Caco-2 (cell line): ENCODE results near the gene MYO15B. TPM values are rescaled to one million over a fixed set of nuclear protein-coding genes. Genes with fewer than 3 reads are reported as not detected.

Source experiments
- BruUV-seq: library from RNA; stranded (reverse); fragments of 400-500 nt; replicated peaks from 2 replicates; lab custom pipeline; 2021; lab: Mats Ljungman, UMichigan
- CTCF ChIA-PET: fragments of 300-600 bp; sonication (Branson Sonifier 250); formaldehyde crosslinking; loops from one replicate; lab custom pipeline; 2022; ENCODE audit warnings: antibody characterized with exemption; lab: Charles Lee
- POLR2A ChIA-PET: fragments of 300-600 bp; sonication (Branson Sonifier 250); formaldehyde crosslinking; loops from one replicate; lab custom pipeline; 2022; ENCODE audit warnings: antibody characterized with exemption; lab: Charles Lee
- DNase-seq, 2 experiments: peaks; one replicate each; pipeline versions ENCODE4 v3.0.0 to v3.0.0-alpha.2; 2020 to 2022
- H3K27me3 ChIP-seq: replicated peaks from 2 replicates; pipeline ENCODE4 v1.6.0; 2011; ENCODE audit warnings: low read length; ENCODE audit not compliant: control insufficient read depth, insufficient read depth
- H3K36me3 ChIP-seq: 2 replicates; pipeline ENCODE4 v1.5.1; 2011; ENCODE audit warnings: low read length; ENCODE audit not compliant: control insufficient read depth, insufficient read depth
- H3K4me1 ChIP-seq: fragments of 250-450 bp; sonication (Bioruptor Pico); 2 replicates; pipeline ENCODE4 v1.5.1; 2020; ENCODE audit warnings: mild to moderate bottlenecking
- H3K4me3 ChIP-seq: 2 replicates; pipeline ENCODE4 v1.5.1; 2011; ENCODE audit warnings: low read depth, mild to moderate bottlenecking, control low read depth, low read length
- H3K9me3 ChIP-seq: fragments of 250-450 bp; sonication (Bioruptor Pico); 2 replicates; pipeline ENCODE4 v1.5.1; 2020; ENCODE audit warnings: mild to moderate bottlenecking, moderate library complexity
- H3K27ac Mint-ChIP-seq: one replicate; pipeline ENCODE4 v1.8.0; 2022; ENCODE audit warnings: mixed read lengths; ENCODE audit not compliant: unreplicated experiment
- H3K27me3 Mint-ChIP-seq: one replicate; pipeline ENCODE4 v1.8.0; 2022; ENCODE audit warnings: mixed read lengths; ENCODE audit not compliant: insufficient read depth, unreplicated experiment
- H3K36me3 Mint-ChIP-seq: one replicate; pipeline ENCODE4 v1.8.0; 2022; ENCODE audit warnings: mild to moderate bottlenecking, mixed read lengths; ENCODE audit not compliant: insufficient read depth, unreplicated experiment
- H3K4me1 Mint-ChIP-seq: one replicate; pipeline ENCODE4 v1.8.0; 2022; ENCODE audit warnings: low read depth, mixed read lengths; ENCODE audit not compliant: unreplicated experiment
- H3K4me3 Mint-ChIP-seq: one replicate; pipeline ENCODE4 v1.8.0; 2022; ENCODE audit warnings: mild to moderate bottlenecking, moderate library complexity, mixed read lengths; ENCODE audit not compliant: unreplicated experiment
- H3K9me3 Mint-ChIP-seq: one replicate; pipeline ENCODE4 v1.8.0; 2022; ENCODE audit warnings: mixed read lengths; ENCODE audit not compliant: unreplicated experiment
- intact Hi-C: fragments of 100-400 bp; cut with micrococcal nuclease; formaldehyde crosslinking; loops from one replicate; pipeline ENCODE4 v1.10.0; 2022; ENCODE audit not compliant: unreplicated experiment
- total RNA-seq: library from RNA; stranded (reverse); gene quantifications from 2 replicates; pipeline ENCODE4 v1.2.3, GENCODE V29; 2022
- TF ChIP-seq, protein P1 (sequence below), 2 experiments: fragments of 200-600 bp in 1 of 2; IDR thresholded peaks; 1 replicate in 1 of 2; 2 replicates in 1 of 2; pipeline versions ENCODE4 v1.5.1 to v1.8.0; 2011 to 2022; ENCODE audit warnings: antibody characterized with exemption in 1 of 2, control low read depth in 1 of 2, inconsistent platforms in 1 of 2, low read depth in 1 of 2, low read length in 1 of 2, mild to moderate bottlenecking in 1 of 2, moderate library complexity in 1 of 2; ENCODE audit not compliant: insufficient read depth in 1 of 2, severe bottlenecking in 1 of 2, unreplicated experiment in 1 of 2

Gene MYO15B
- total RNA-seq, 1 experiment from 2014 or later: 12.3 TPM

DNA sequence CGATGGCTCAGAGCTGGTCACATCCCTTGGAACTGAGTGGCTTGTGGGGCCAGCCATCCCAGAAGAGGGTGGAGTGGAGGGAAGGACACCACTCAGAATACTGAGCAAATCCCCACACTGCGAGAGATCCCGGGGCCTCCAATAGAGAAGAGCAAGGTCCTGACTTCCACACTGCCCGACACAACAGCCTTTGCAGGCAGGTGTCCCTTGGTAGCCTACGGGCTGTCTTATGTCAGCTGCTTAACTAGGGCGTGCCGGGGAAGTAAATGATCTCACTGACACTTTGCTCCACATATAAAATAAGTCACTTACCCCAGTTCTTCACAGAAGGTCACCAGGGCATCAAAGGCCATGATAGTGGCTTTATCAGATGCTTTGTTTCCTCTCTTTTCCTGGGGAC, 63.3 kb downstream of the MYO15B start:
- H3K36me3 Mint-ChIP-seq: peaks cover 47% of the 10 kb centered on the region
- BruUV-seq: no TSS peak
- no peaks in the 10 kb centered on the region for H3K9me3 ChIP-seq
- H3K4me3 ChIP-seq: no peak overlapping the region
- H3K4me1 Mint-ChIP-seq: peaks cover 10% of the 10 kb centered on the region
- no peaks in the 10 kb centered on the region for H3K27me3 ChIP-seq
- H3K9me3 Mint-ChIP-seq: no peaks in the 10 kb centered on the region
- ChIA-PET POLR2A (no interaction called here), CTCF (interaction anchor here (1.5 kb wide), 1 partner anchor 18 kb away, joined by 7 read pairs; the partner anchor contains the start of gene SMIM5)
- no peaks in the 10 kb centered on the region; the same call in none of the 2 replicates for H3K36me3 ChIP-seq
- no peak overlapping the region for H3K4me3 Mint-ChIP-seq
- peaks cover 17% of the 10 kb centered on the region for H3K4me1 ChIP-seq
- no peaks in the 10 kb centered on the region for H3K27me3 Mint-ChIP-seq
- intact Hi-C loops: no loop called here
- DNase-seq: no peak
- H3K27ac Mint-ChIP-seq: no peak overlapping the region
- TF ChIP-seq, protein P1, sequence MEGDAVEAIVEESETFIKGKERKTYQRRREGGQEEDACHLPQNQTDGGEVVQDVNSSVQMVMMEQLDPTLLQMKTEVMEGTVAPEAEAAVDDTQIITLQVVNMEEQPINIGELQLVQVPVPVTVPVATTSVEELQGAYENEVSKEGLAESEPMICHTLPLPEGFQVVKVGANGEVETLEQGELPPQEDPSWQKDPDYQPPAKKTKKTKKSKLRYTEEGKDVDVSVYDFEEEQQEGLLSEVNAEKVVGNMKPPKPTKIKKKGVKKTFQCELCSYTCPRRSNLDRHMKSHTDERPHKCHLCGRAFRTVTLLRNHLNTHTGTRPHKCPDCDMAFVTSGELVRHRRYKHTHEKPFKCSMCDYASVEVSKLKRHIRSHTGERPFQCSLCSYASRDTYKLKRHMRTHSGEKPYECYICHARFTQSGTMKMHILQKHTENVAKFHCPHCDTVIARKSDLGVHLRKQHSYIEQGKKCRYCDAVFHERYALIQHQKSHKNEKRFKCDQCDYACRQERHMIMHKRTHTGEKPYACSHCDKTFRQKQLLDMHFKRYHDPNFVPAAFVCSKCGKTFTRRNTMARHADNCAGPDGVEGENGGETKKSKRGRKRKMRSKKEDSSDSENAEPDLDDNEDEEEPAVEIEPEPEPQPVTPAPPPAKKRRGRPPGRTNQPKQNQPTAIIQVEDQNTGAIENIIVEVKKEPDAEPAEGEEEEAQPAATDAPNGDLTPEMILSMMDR (IDR thresholded peaks at IDR 0.05; ENCODE audit: insufficient read depth in 1 of 2, low read depth in 1 of 2, low read length in 1 of 2, severe bottlenecking in 1 of 2, unreplicated experiment in 1 of 2): no peak

DNA sequence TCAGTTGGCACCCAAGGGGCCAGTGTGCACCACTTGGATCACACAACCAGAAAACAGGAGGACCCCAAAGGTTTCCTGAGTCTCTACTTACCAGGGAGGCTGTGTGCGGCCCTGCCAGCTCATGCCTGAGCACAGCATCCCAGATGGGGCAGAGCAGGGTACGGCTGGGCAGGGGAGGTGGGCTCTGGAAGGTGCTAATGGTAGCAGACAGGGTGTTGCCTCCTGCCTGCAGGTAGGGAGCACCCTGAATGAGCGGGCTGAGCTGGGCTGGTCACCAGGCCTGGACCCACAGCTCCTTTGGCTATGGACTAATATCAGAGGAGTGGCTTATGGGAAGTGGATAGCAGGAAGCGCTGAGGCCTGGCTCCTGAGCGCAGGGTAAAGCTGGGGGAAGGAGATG, 64.7 kb downstream of the MYO15B start:
- DNase-seq: peak in 1 of 2 experiments; percentile 25
- no peaks in the 10 kb centered on the region for H3K9me3 Mint-ChIP-seq
- intact Hi-C loops: no loop called here
- Histone ChIP-seq H3K9me3 (no peaks in the 10 kb centered on the region), H3K36me3 (peaks cover 2% of the 10 kb centered on the region), H3K27me3 (no peaks in the 10 kb centered on the region), H3K4me1 (peaks cover 3% of the 10 kb centered on the region; the same call in 1 of the 2 replicates), H3K4me3 (no peak overlapping the region)
- no peak overlapping the region for H3K4me3 Mint-ChIP-seq
- H3K36me3 Mint-ChIP-seq: peaks cover 39% of the 10 kb centered on the region
- H3K27me3 Mint-ChIP-seq: no peaks in the 10 kb centered on the region
- no peak overlapping the region for H3K27ac Mint-ChIP-seq
- TF ChIP-seq, protein P1 (IDR thresholded peaks at IDR 0.05; ENCODE audit: insufficient read depth in 1 of 2, low read depth in 1 of 2, low read length in 1 of 2, severe bottlenecking in 1 of 2, unreplicated experiment in 1 of 2): no peak
- POLR2A ChIA-PET: no interaction called here
- no TSS peak for BruUV-seq
- no peaks in the 10 kb centered on the region for H3K4me1 Mint-ChIP-seq
- CTCF ChIA-PET: interaction anchor here (1.0 to 4.0 kb wide), 7 partner anchors 11 to 136 kb away, joined by 3 to 143 read pairs (median 5); partner anchors contain the start of genes SMIM5 and TSEN54

DNA sequence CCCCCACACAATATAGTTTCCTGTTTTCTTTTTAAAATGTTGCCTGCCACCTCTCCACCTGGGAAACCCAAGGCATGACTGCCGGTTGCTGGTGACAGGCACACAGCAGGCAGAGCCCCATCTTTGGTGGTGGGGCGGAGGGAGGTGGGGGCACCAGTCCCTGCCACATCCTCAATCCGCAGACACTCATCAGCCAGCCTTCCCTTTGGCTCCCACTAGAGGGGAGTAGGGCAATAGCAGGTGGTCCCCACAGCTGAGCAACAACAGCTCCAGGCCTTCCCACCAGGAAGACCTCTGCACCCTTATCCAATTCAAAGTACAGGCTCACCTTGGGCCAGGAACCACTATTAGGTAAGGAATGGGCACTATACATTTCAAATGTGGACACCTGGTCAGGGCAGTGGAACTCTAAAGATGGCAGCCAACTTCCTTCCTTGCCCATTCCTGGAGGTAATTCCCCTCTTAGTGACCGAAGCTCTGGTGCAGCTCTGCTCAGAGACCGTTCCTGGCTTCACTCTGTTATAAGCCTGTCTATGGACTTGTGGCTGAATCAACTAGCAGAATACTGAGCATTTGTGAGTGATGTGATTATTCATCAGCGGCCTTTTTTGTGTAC, 65.4 kb downstream of the MYO15B start:
- POLR2A ChIA-PET: interaction anchor here (0.5 kb wide), 1 partner anchor 112 kb away, joined by 5 read pairs; the partner anchor contains the start of gene GALK1
- TF ChIP-seq, protein P1 (IDR thresholded peaks at IDR 0.05; ENCODE audit: insufficient read depth in 1 of 2, low read depth in 1 of 2, low read length in 1 of 2, severe bottlenecking in 1 of 2, unreplicated experiment in 1 of 2): peak; percentile 87 to 95
- H3K9me3 ChIP-seq: no peaks in the 10 kb centered on the region
- H3K27ac Mint-ChIP-seq: no peak overlapping the region
- no peaks in the 10 kb centered on the region for H3K4me1 ChIP-seq
- peaks cover 37% of the 10 kb centered on the region for H3K36me3 Mint-ChIP-seq
- H3K4me1 Mint-ChIP-seq: no peaks in the 10 kb centered on the region
- CTCF ChIA-PET: interaction anchor here (0.6 to 4.0 kb wide), 11 partner anchors 8 to 137 kb away, joined by 3 to 143 read pairs (median 5); partner anchors contain the start of genes SMIM5 and TSEN54
- H3K4me3 ChIP-seq: no peak overlapping the region
- no peak overlapping the region for H3K4me3 Mint-ChIP-seq
- DNase-seq: peak; percentile 60 to 73
- no peaks in the 10 kb centered on the region for H3K27me3 Mint-ChIP-seq
- BruUV-seq: no TSS peak
- H3K36me3 ChIP-seq: peaks cover 3% of the 10 kb centered on the region
- intact Hi-C loops: loop anchor here (1.0 kb wide), 1 partner anchor 20 kb away; the partner anchor contains the start of gene SMIM5
- H3K27me3 ChIP-seq: no peaks in the 10 kb centered on the region
- H3K9me3 Mint-ChIP-seq: no peaks in the 10 kb centered on the region
